MM.1S (cell line): ENCODE data around the gene CABCOCO1.
A peak's percentile ranks its signal among the peaks of the same experiment; 100 is the strongest.

Source experiments
- DNase-seq: peaks from one replicate; pipeline ENCODE4 v3.0.0-alpha.2; 2015
- H2AFZ ChIP-seq: fragments of 300-600 bp; sonication (generic); 2 replicates; pipeline ENCODE4 v1.6.0; 2016; ENCODE audit warnings: antibody characterized with exemption, low read length
- H3F3A ChIP-seq: fragments of 300-600 bp; sonication (generic); 2 replicates; pipeline ENCODE4 v1.6.1; 2016; ENCODE audit warnings: mild to moderate bottlenecking, antibody characterized with exemption, low read length, moderate library complexity, mixed read lengths; ENCODE audit not compliant: insufficient read depth
- H3K27ac ChIP-seq: fragments of 300-600 bp; sonication (generic); 2 replicates; pipeline ENCODE4 v1.5.1; 2016; ENCODE audit warnings: mild to moderate bottlenecking, low read length
- H3K27me3 ChIP-seq: fragments of 300-600 bp; sonication (generic); replicated peaks from 2 replicates; pipeline ENCODE4 v1.6.0; 2016; ENCODE audit warnings: low read length; ENCODE audit not compliant: insufficient read depth
- H3K36me3 ChIP-seq: fragments of 300-600 bp; sonication (generic); replicated peaks from 2 replicates; pipeline ENCODE4 v1.6.1; 2016; ENCODE audit warnings: mild to moderate bottlenecking, low read length, mixed read lengths; ENCODE audit not compliant: insufficient read depth
- H3K4me1 ChIP-seq: fragments of 300-600 bp; sonication (generic); 2 replicates; pipeline ENCODE4 v1.6.1; 2016; ENCODE audit warnings: low read length, mixed read lengths
- H3K4me2 ChIP-seq: fragments of 300-600 bp; sonication (generic); 2 replicates; pipeline ENCODE4 v1.6.0; 2016; ENCODE audit warnings: low read depth, low read length
- H3K4me3 ChIP-seq: fragments of 300-600 bp; sonication (generic); 2 replicates; pipeline ENCODE4 v1.5.1; 2016; ENCODE audit warnings: low read length, mixed read lengths
- H3K79me2 ChIP-seq: fragments of 300-600 bp; sonication (generic); 2 replicates; pipeline ENCODE4 v1.6.1; 2016; ENCODE audit warnings: mixed run types, low read length, mixed read lengths
- H3K9ac ChIP-seq: fragments of 300-600 bp; sonication (generic); 2 replicates; pipeline ENCODE4 v1.6.1; 2016; ENCODE audit warnings: low read length, mixed read lengths
- H3K9me2 ChIP-seq: fragments of 300-600 bp; sonication (generic); replicated peaks from 2 replicates; pipeline ENCODE4 v1.6.1; 2016; ENCODE audit warnings: mild to moderate bottlenecking, low read length, mixed read lengths; ENCODE audit not compliant: insufficient read depth
- H3K9me3 ChIP-seq: fragments of 300-600 bp; sonication (generic); replicated peaks from 2 replicates; pipeline ENCODE4 v1.6.1; 2016; ENCODE audit warnings: mild to moderate bottlenecking, low read length, mixed read lengths; ENCODE audit not compliant: insufficient read depth
- H4K20me1 ChIP-seq: fragments of 300-600 bp; sonication (generic); 2 replicates; pipeline ENCODE4 v1.6.1; 2016; ENCODE audit warnings: mild to moderate bottlenecking, low read length, moderate library complexity, mixed read lengths; ENCODE audit not compliant: insufficient read depth
- EZH2 ChIP-seq: fragments of 300-600 bp; sonication (generic); optimal IDR thresholded peaks from 2 replicates; pipeline ENCODE3; 2017; ENCODE audit warnings: low read depth, mild to moderate bottlenecking, antibody characterized with exemption, low read length, mixed read lengths
- EZH2phosphoT487 ChIP-seq: fragments of 300-600 bp; sonication (generic); IDR thresholded peaks from 2 replicates; pipeline ENCODE4 v1.6.1; 2018; ENCODE audit warnings: antibody characterized with exemption, low read length
- TF ChIP-seq, protein P1 (sequence below): fragments of 300-600 bp; sonication (generic); IDR thresholded peaks from 2 replicates; pipeline ENCODE4 v1.5.1; 2016; ENCODE audit warnings: antibody characterized with exemption, low read length, mixed read lengths

Gene CABCOCO1

DNA sequence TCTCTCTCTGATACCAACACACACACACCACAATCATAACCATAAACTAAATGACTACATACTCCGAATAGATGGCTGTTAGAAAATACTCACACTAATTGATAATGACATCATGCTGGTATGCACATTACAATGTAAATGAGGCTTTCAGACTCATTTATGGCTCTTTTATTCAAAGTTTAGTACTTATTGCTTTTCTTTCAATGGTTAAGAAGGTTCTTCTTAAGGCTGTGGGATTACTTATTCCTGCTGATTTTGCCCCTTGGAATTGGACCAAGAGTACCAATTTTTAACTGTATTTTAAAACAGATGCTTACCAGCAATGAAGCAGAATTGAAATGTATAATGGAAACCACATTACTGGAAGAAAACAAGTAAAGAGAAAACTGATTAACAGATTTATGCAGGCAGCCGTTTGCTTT lies 20.6 kb upstream of the CABCOCO1 start:
- no peaks in the 10 kb centered on the region for H3K79me2 ChIP-seq
- H3K4me1 ChIP-seq = no peaks in the 10 kb centered on the region
- no peaks in the 10 kb centered on the region for H3K36me3 ChIP-seq
- no peaks in the 10 kb centered on the region for H3K9me3 ChIP-seq
- no peaks in the 10 kb centered on the region for H3F3A ChIP-seq
- no peak overlapping the region for H3K9ac ChIP-seq
- H2AFZ ChIP-seq = no peak overlapping the region
- no peak overlapping the region for H3K27ac ChIP-seq
- no peak for DNase-seq
- no peaks in the 10 kb centered on the region for H3K27me3 ChIP-seq
- H3K4me3 ChIP-seq = no peak overlapping the region
- H4K20me1 ChIP-seq = no peaks in the 10 kb centered on the region
- TF ChIP-seq, protein P1, sequence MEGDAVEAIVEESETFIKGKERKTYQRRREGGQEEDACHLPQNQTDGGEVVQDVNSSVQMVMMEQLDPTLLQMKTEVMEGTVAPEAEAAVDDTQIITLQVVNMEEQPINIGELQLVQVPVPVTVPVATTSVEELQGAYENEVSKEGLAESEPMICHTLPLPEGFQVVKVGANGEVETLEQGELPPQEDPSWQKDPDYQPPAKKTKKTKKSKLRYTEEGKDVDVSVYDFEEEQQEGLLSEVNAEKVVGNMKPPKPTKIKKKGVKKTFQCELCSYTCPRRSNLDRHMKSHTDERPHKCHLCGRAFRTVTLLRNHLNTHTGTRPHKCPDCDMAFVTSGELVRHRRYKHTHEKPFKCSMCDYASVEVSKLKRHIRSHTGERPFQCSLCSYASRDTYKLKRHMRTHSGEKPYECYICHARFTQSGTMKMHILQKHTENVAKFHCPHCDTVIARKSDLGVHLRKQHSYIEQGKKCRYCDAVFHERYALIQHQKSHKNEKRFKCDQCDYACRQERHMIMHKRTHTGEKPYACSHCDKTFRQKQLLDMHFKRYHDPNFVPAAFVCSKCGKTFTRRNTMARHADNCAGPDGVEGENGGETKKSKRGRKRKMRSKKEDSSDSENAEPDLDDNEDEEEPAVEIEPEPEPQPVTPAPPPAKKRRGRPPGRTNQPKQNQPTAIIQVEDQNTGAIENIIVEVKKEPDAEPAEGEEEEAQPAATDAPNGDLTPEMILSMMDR = no peak
- TF ChIP-seq EZH2phosphoT487 = no peak
- TF ChIP-seq EZH2 = no peak
- H3K4me2 ChIP-seq = no peak overlapping the region
- no peaks in the 10 kb centered on the region for H3K9me2 ChIP-seq

DNA sequence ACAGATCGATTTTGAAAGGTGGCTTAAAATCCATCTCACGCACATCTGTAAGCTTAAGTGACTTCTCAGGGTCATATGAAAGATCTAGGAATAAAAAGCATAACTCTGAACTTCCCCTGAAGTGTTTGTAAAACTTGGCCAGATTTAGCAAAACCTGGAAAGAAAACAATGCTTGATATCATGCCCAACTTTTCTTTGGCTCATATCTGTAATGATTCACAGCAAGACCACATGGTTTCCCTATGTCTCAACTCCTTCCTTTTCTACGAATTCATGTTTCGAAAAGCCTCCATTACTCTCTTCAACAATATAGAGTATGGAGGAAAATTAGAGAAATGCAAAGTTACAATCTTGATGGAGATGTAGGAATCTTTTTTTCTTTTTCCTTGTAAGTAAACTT lies 20.1 kb upstream of the CABCOCO1 start:
- Histone ChIP-seq H2AFZ (no peak overlapping the region), H3K4me2 (no peak overlapping the region), H3K4me1 (no peaks in the 10 kb centered on the region), H3K27ac (no peak overlapping the region), H3K9ac (no peak overlapping the region), H3F3A (no peaks in the 10 kb centered on the region), H3K9me2 (no peaks in the 10 kb centered on the region), H3K4me3 (no peak overlapping the region), H3K79me2 (no peaks in the 10 kb centered on the region), H4K20me1 (no peaks in the 10 kb centered on the region), H3K27me3 (no peaks in the 10 kb centered on the region), H3K36me3 (no peaks in the 10 kb centered on the region), H3K9me3 (no peaks in the 10 kb centered on the region)
- TF ChIP-seq, protein P1 = no peak
- TF ChIP-seq EZH2 (no peak), EZH2phosphoT487 (no peak)
- no peak for DNase-seq

DNA sequence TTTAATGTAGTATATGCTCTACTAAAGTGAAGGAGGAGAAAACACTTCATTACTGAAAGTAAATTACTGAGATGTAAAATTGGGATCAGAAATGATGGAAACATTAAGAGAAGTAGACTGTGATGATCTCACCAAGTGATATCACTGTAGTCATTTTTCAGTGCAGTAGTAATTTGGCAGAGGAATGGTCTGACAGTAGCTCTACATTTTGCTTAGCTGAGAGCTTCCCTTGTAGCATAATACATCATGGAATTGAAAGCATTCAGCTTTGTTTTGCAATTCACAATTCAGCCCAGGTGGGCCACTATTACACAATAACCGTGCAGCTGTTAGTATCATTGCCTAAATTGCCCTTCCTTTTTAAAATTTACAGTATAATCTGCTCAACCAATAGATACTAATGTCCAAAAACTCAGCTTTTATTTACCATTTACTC lies 19.4 kb upstream of the CABCOCO1 start:
- no peak overlapping the region for H3K27ac ChIP-seq

More for the DNA sequence above, 19.4 kb upstream of the CABCOCO1 start:
- no peaks in the 10 kb centered on the region for H3K9me2 ChIP-seq
- H3K4me1 ChIP-seq = no peaks in the 10 kb centered on the region
- no peak overlapping the region for H3K4me3 ChIP-seq
- TF ChIP-seq EZH2phosphoT487 (no peak), EZH2 (no peak)
- TF ChIP-seq, protein P1 = no peak
- no peaks in the 10 kb centered on the region for H3F3A ChIP-seq
- H4K20me1 ChIP-seq = no peaks in the 10 kb centered on the region
- no peak overlapping the region for H3K4me2 ChIP-seq
- no peaks in the 10 kb centered on the region for H3K27me3 ChIP-seq
- DNase-seq = peak; percentile 10
- H3K9ac ChIP-seq = no peak overlapping the region
- H3K79me2 ChIP-seq = no peaks in the 10 kb centered on the region
- no peaks in the 10 kb centered on the region for H3K36me3 ChIP-seq
- H2AFZ ChIP-seq = no peak overlapping the region
- H3K9me3 ChIP-seq = no peaks in the 10 kb centered on the region
